Right hindlimb (tissue), 1 donor: Measurements from ENCODE around the gene THSD4.

Experiments
- DNase-seq: peaks from one replicate; pipeline ENCODE4 v3.0.0-alpha.2; 2018

The THSD4 gene

GRCh38 chr15:71678605-71679004, 563.3 kb downstream of the THSD4 start:
- DNase-seq, result no peak

GRCh38 chr15:71679223-71679792, 564.0 kb downstream of the THSD4 start:
- DNase-seq, result no peak

GRCh38 chr15:71679793-71680353, 564.6 kb downstream of the THSD4 start:
- DNase-seq, result no peak

GRCh38 chr15:71682001-71682400, 566.7 kb downstream of the THSD4 start:
- no peak for DNase-seq

GRCh38 chr15:71683411-71684274, 568.4 kb downstream of the THSD4 start:
- DNase-seq, result no peak

GRCh38 chr15:71685420-71685993, 570.2 kb downstream of the THSD4 start:
- DNase-seq, result no peak

GRCh38 chr15:71686221-71687050, 571.2 kb downstream of the THSD4 start:
- DNase-seq, result no peak

- DNase-seq, result no peak
These were observed 572.7 kb downstream of the THSD4 start for GRCh38 chr15:71687902-71688508.

- DNase-seq, result no peak
These were observed 573.3 kb downstream of the THSD4 start for GRCh38 chr15:71688509-71689094.

- DNase-seq, result no peak
These were observed 575.8 kb downstream of the THSD4 start for GRCh38 chr15:71691081-71691457.

- DNase-seq, result peak; percentile 82
These were observed 576.5 kb downstream of the THSD4 start for GRCh38 chr15:71691458-71692417.

- DNase-seq, result no peak
These were observed 582.0 kb downstream of the THSD4 start for GRCh38 chr15:71697236-71697635.

GRCh38 chr15:71698030-71698429, 582.8 kb downstream of the THSD4 start:
- no peak for DNase-seq

- DNase-seq, result no peak
These were observed 583.5 kb downstream of the THSD4 start for GRCh38 chr15:71698742-71699141.

- DNase-seq, result no peak
These were observed 584.7 kb downstream of the THSD4 start for GRCh38 chr15:71699977-71700376.

- DNase-seq, result no peak
These were observed 586.5 kb downstream of the THSD4 start for GRCh38 chr15:71701808-71702207.

- no peak for DNase-seq
These were observed 587.2 kb downstream of the THSD4 start for GRCh38 chr15:71702496-71702895.

- DNase-seq, result no peak
These were observed 589.9 kb downstream of the THSD4 start for GRCh38 chr15:71705151-71705550.

- DNase-seq, result no peak
These were observed 591.4 kb downstream of the THSD4 start for GRCh38 chr15:71706461-71707229.
